Activated CD4-positive, alpha-beta T cell treated with anti-CD3 and anti-CD28 coated beads for 36 hours (primary cell): ENCODE measurements around the gene YIF1A. TPM values are rescaled to one million over a fixed set of nuclear protein-coding genes. Genes with fewer than 3 reads are reported as not detected.

ENCODE experiments used
- ATAC-seq: fragments of 200-7000 bp; cut with Tn5 transposase; one replicate; pipeline ENCODE4 v1.10.0; 2021; ENCODE audit warnings: mild to moderate bottlenecking, moderate library complexity
- CTCF ChIA-PET: fragments of 350-600 bp; sonication (Branson Sonifier 250); formaldehyde crosslinking; loops from one replicate; lab custom pipeline; 2021; ENCODE audit warnings: antibody characterized with exemption; lab: Charles Lee
- POLR2A ChIA-PET: fragments of 350-600 bp; sonication (Branson Sonifier 250); formaldehyde crosslinking; loops from one replicate; lab custom pipeline; 2021; ENCODE audit warnings: antibody characterized with exemption, inconsistent platforms; lab: Charles Lee
- DNase-seq: peaks from one replicate; pipeline ENCODE4 v3.0.0-alpha.2; 2020
- H3K27ac Mint-ChIP-seq: one replicate; pipeline ENCODE4 v1.8.0; 2021; ENCODE audit warnings: mixed read lengths
- H3K27me3 Mint-ChIP-seq: one replicate; pipeline ENCODE4 v1.8.0; 2021; ENCODE audit warnings: mixed read lengths
- H3K36me3 Mint-ChIP-seq: one replicate; pipeline ENCODE4 v1.8.0; 2021; ENCODE audit warnings: low read depth, mixed read lengths
- H3K4me1 Mint-ChIP-seq: one replicate; pipeline ENCODE4 v1.8.0; 2021; ENCODE audit warnings: mixed read lengths
- H3K4me3 Mint-ChIP-seq: one replicate; pipeline ENCODE4 v1.8.0; 2021; ENCODE audit warnings: mild to moderate bottlenecking, moderate library complexity, mixed read lengths
- H3K9me3 Mint-ChIP-seq: one replicate; pipeline ENCODE4 v1.8.0; 2021; ENCODE audit warnings: low read depth, mixed read lengths
- intact Hi-C, 2 experiments: fragments of 100-400 bp; cut with DNase I in 1 of 2; cut with micrococcal nuclease in 1 of 2; formaldehyde crosslinking; loops; one replicate each; pipeline versions ENCODE4 v1.14.2 to v1.15.1; 2022 to 2024; cut with DNase I, micrococcal nuclease
- total RNA-seq, 2 experiments: library from RNA; stranded (reverse); gene quantifications; one replicate each; pipeline ENCODE4 v1.2.3, GENCODE V29; 2021

YIF1A gene
- total RNA-seq, 2 experiments from 2014 or later, result 47.5 to 49.8 TPM

DNA sequence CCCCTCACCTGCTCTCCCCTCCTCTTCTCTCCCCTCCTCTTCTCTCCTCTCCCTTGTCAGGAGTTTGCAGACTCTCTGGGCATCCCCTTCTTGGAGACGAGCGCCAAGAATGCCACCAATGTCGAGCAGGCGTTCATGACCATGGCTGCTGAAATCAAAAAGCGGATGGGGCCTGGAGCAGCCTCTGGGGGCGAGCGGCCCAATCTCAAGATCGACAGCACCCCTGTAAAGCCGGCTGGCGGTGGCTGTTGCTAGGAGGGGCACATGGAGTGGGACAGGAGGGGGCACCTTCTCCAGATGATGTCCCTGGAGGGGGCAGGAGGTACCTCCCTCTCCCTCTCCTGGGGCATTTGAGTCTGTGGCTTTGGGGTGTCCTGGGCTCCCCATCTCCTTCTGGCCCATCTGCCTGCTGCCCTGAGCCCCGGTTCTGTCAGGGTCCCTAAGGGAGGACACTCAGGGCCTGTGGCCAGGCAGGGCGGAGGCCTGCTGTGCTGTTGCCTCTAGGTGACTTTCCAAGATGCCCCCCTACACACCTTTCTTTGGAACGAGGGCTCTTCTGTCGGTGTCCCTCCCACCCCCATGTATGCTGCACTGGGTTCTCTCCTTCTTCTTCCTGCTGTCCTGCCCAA, 12.8 kb downstream of the YIF1A start:
- no peaks in the 10 kb centered on the region for H3K9me3 Mint-ChIP-seq
- peaks cover 29% of the 10 kb centered on the region for H3K36me3 Mint-ChIP-seq
- ATAC-seq (no peak), DNase-seq (no peak)
- no peak overlapping the region for H3K27ac Mint-ChIP-seq
- no peaks in the 10 kb centered on the region for H3K27me3 Mint-ChIP-seq
- peaks cover 9% of the 10 kb centered on the region for H3K4me1 Mint-ChIP-seq
- ChIA-PET POLR2A (no interaction called here), CTCF (no interaction called here)
- intact Hi-C loops, result no loop called here
- no peak overlapping the region for H3K4me3 Mint-ChIP-seq

DNA sequence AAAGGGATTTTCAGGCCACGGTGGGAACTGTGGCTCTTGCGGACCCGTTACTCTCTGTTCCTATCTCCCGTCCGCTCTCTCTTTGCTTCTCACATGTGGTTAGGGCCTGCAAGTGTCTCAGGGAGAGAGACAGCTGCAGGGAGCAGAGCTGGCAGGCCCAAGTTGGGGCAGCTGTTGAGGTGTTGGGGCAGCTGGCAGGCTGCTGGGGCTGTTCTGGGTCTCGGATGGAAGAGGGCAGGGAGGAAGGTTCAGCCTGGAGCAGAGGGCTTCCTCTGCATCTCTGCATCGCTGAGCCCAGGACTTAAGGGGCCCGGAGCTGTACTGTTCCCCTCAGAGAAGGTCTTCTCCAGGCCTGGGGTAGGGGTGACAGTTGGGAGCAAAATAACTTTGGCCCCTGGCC, 13.5 kb downstream of the YIF1A start:
- Mint-ChIP-seq H3K9me3 (no peaks in the 10 kb centered on the region), H3K36me3 (peaks cover 33% of the 10 kb centered on the region), H3K27ac (no peak overlapping the region), H3K27me3 (no peaks in the 10 kb centered on the region), H3K4me3 (no peak overlapping the region), H3K4me1 (peaks cover 14% of the 10 kb centered on the region)
- DNase-seq (no peak), ATAC-seq (no peak)
- intact Hi-C loops, result no loop called here
- CTCF ChIA-PET, result no interaction called here
- POLR2A ChIA-PET, result interaction anchor here (0.6 kb wide), 1 partner anchor 14 kb away, joined by 3 read pairs; the partner anchor contains the start of gene YIF1A

DNA sequence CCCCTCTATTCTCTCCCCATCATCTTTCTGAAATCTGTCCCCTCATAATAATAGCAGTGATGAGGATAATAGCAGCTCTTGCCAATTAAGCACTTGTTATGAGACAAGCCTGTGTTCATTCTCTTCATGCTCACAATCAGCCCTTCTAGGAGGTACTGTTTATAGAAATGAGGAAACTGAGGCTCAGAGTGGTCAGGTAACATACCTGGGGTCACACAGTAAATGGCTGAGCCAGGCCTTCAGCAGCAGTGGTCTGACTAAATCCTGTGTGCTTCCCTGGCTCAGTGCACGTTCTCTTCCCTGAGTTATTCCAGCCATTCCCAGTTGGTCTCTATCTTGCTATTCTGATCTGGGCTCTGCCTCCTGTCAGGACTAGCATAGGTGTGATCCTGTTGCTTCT, 14.7 kb downstream of the YIF1A start:
- Mint-ChIP-seq H3K27ac (no peak overlapping the region), H3K27me3 (no peaks in the 10 kb centered on the region), H3K4me3 (no peak overlapping the region), H3K9me3 (no peaks in the 10 kb centered on the region), H3K4me1 (peaks cover 23% of the 10 kb centered on the region), H3K36me3 (peaks cover 37% of the 10 kb centered on the region)
- DNase-seq (no peak), ATAC-seq (no peak)
- intact Hi-C loops, result no loop called here
- ChIA-PET POLR2A (interaction anchor here (0.9 kb wide), 1 partner anchor 166 kb away, joined by 4 read pairs; no protein-coding TSS in a partner anchor), CTCF (no interaction called here)

DNA sequence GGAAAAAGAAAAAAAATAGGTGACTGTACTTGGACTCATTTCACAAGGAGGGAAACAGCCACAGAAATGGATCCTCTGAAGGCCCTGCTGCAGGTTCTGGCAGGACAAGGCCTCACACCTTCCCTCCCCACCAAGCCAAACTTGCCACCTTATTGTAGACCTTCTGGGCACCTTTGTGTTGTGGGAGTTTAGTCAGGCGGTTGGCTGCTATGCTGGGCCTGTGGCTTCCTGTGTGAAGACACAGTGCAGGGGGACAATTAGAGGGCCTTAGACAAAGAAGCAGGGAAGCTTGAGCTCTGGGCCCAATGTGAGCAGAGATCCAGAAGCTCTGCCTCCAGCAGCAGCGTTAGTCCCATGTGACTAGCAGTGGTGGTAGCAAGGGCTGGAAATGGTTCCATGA, 16.3 kb downstream of the YIF1A start:
- no peak overlapping the region for H3K4me3 Mint-ChIP-seq
- ChIA-PET CTCF (interaction anchor here (0.7 to 1.6 kb wide), 3 partner anchors 9 to 1178 kb away, joined by 3 to 9 read pairs (median 3); no protein-coding TSS in a partner anchor), POLR2A (interaction anchor here (1.2 kb wide), 1 partner anchor 10 kb away, joined by 3 read pairs; no protein-coding TSS in a partner anchor)
- H3K9me3 Mint-ChIP-seq, result no peaks in the 10 kb centered on the region
- no peak overlapping the region for H3K27ac Mint-ChIP-seq
- ATAC-seq (no peak), DNase-seq (no peak)
- no peaks in the 10 kb centered on the region for H3K27me3 Mint-ChIP-seq
- intact Hi-C loops, result no loop called here
- peaks cover 38% of the 10 kb centered on the region for H3K36me3 Mint-ChIP-seq
- H3K4me1 Mint-ChIP-seq, result peaks cover 22% of the 10 kb centered on the region

DNA sequence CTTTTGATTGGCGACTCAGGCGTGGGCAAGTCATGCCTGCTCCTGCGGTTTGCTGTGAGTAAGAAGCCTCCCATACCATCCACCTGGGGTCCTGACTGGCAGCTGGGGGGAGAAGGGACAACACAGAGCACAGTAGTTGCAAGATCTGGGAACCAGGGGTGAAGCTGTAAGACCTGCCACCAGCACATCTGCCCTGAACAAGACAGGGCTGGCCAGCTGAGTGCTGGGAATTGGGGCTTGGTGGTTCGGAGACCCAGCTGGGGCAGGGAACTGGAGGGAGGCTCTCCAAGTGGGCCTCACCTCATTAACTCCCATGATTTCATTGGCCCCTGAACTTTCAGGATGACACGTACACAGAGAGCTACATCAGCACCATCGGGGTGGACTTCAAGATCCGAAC, 17.1 kb downstream of the YIF1A start:
- Mint-ChIP-seq H3K27ac (peak overlapping the region; percentile 25), H3K4me1 (peaks cover 27% of the 10 kb centered on the region), H3K4me3 (no peak overlapping the region), H3K36me3 (peaks cover 41% of the 10 kb centered on the region), H3K27me3 (no peaks in the 10 kb centered on the region), H3K9me3 (no peaks in the 10 kb centered on the region)
- POLR2A ChIA-PET, result interaction anchor here (0.6 to 0.7 kb wide), 2 partner anchors 66 to 92 kb away, joined by 3 to 4 read pairs; no protein-coding TSS in a partner anchor
- CTCF ChIA-PET, result interaction anchor here (1.3 to 1.6 kb wide), 2 partner anchors 9 to 40 kb away, joined by 4 to 9 read pairs; no protein-coding TSS in a partner anchor
- ATAC-seq, result no peak
- no peak for DNase-seq
- intact Hi-C loops, result no loop called here

DNA sequence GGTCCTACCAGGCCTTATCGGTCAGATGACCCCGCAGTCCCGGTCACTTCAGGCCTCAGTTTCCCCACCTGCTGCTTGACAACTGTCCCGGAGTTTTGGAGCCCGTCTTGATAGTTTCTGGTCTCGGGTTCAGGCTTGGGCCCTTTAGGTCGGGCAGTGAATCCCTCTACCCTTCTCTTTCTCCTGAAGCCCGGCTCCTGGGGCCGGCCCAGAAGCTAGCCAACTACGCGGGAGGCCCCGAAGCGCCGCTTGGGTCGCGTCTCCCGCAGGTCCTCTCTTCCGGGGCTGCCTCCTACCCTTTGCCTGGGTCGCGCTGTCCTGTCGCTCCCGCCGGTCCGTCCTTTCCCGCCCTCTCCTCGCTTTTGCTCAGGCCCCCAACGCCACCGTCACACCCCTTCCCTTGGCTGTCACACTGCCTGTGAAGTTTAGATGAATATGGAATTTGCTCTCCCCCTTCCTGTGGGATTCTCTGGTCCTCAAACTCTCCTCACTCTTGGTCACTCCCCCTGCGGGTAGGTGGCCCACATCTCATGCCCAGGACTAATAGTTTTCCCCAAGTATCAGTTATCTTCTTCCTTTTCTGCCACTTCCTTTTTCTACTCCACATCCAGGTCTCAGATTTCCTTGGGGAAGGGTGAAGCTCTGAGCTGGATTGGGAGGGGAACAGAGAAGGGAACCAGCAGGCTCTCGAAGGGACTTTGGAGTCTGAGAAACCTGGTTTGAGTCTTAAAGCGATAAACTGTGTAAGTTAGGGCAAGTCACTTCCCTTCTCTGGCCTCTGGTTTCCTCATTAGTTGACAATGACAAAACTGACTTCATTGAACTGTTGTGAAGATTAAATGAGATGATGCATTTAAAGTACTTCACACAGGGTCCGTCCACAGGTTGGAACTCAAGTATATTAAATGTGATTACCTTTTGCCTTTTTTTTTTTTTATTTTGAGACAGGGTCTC, 19.7 kb downstream of the YIF1A start:
- Mint-ChIP-seq H3K9me3 (no peaks in the 10 kb centered on the region), H3K27me3 (no peaks in the 10 kb centered on the region), H3K4me3 (peak overlapping the region; percentile 100), H3K27ac (peak overlapping the region; percentile 97), H3K4me1 (peaks cover 28% of the 10 kb centered on the region), H3K36me3 (peaks cover 45% of the 10 kb centered on the region)
- CTCF ChIA-PET, result interaction anchor here (1.7 to 4.2 kb wide), 2 partner anchors 12 to 217 kb away, joined by 4 to 26 read pairs; partner anchors contain the start of gene SF3B2
- ATAC-seq (no peak), DNase-seq (peak; percentile 35)
- intact Hi-C loops, result loop anchor here (1.0 to 5.0 kb wide), 18 partner anchors 9 to 1492 kb away; partner anchors contain the start of genes SF3B2 (in 2 of the 2), YIF1A (in 2 of the 2), BANF1 (in 1 of the 2) and CCDC85B (in 1 of the 2)
- POLR2A ChIA-PET, result interaction anchor here (0.7 kb wide), 1 partner anchor 1221 kb away, joined by 4 read pairs; no protein-coding TSS in a partner anchor

DNA sequence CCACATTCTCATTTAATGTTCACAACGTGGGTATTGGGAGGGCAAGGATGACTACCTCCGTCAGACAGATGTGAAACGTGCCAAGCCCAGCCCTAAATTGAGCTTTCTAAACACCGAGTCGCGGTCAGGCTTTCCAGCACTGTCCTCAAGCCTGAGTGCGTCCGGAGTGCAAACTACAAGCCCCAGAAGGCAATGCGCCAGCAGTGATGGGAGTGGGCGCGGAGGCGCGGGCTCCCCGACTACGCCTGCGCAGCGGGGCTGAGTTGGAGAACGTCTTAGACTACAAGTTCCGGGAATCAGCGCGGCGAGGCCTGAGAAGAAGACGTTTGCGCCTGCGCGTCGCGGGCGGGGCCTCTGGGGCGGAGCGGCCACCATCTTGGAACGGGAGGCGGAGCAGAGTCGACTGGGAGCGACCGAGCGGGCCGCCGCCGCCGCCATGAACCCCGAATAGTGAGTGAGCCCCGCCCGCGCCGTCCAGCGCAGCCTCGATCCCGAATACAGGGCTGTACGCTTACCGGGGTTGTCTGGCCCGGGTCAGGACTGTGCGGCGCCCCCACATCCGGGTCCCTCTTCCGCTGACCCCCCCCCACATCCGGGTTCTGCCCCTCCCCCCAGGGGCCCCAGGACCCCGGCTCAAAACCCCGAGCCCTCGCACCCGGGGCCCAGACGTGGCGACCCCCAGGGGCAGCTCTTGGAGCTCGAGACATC, 20.5 kb downstream of the YIF1A start, which contains the start of gene RAB1B:
RAB1B (plus strand) TSS at position 396 of the 708 bp plus-strand sequence; CDS start at position 437, 41 bp downstream.
- ChIA-PET POLR2A (interaction anchor here (0.6 to 1.6 kb wide), 2 partner anchors 21 to 32 kb away, joined by 3 to 5 read pairs; partner anchors contain the start of gene YIF1A), CTCF (interaction anchor here (0.6 to 4.2 kb wide), 6 partner anchors 13 to 384 kb away, joined by 3 to 26 read pairs (median 4); partner anchors contain the start of gene SF3B2)
- peak within 1 kb of the TSS; percentile 100 for H3K4me3 Mint-ChIP-seq
- no peaks in the 10 kb centered on the region for H3K9me3 Mint-ChIP-seq
- peaks cover 28% of the 10 kb centered on the region for H3K4me1 Mint-ChIP-seq
- peak; percentile 88 for ATAC-seq
- H3K36me3 Mint-ChIP-seq, result peaks cover 43% of the 10 kb centered on the region
- intact Hi-C loops, result loop anchor here (1.0 to 5.0 kb wide), 18 partner anchors 10 to 1491 kb away; partner anchors contain the start of genes SF3B2 (in 2 of the 2), YIF1A (in 2 of the 2), BANF1 (in 1 of the 2) and CCDC85B (in 1 of the 2)
- peak within 1 kb of the TSS; percentile 97 for H3K27ac Mint-ChIP-seq
- DNase-seq, result peak; percentile 100
- H3K27me3 Mint-ChIP-seq, result no peaks in the 10 kb centered on the region

DNA sequence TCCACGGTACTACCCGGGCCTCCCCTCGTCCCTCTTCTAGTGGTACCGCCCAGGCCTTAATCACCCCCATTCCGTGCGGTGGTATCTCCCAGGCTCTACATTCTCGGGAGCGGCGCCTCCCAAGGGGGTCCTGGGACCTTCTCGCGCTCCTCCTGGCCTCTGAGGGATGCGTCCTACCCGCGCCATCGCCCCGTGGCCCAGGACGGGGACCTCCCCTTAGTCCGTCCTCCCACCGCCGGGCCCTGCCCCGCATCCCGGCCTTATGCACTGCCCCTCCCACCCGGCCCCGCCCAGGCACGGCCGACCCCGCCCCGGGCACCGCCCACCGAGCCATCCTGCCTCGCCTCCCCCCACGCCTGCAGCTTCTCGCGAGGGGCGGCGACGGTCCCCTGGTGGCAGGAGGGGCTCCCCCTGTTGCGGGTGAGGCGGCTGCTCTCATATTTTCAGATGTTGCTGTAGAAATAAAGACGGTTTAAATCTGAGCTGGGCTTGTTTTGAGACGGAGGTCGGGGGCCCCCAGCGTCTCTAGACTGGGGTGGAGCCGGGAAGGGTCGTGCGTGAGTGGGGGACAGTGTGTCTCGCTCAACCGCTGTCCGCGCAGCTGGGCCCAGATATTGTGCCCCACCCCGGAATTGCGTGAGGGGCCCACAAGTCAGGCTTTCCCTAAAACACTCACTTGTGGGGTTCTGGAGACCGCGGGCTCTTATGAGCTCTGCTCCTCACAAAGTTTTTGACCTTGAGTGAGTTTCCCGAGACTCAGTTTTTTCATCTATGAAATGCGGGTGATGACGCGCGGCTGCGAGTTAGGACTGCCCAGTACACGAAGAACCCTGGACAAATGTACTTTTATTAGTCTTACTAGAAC, 21.3 kb downstream of the YIF1A start:
- DNase-seq, result peak; percentile 96
- intact Hi-C loops, result loop anchor here (1.0 to 5.0 kb wide), 21 partner anchors 11 to 1490 kb away; partner anchors contain the start of genes SF3B2 (in 2 of the 2), YIF1A (in 2 of the 2), BANF1 (in 1 of the 2) and BRMS1 (in 1 of the 2)
- Mint-ChIP-seq H3K27me3 (no peaks in the 10 kb centered on the region), H3K4me3 (peak overlapping the region; percentile 100), H3K4me1 (peaks cover 28% of the 10 kb centered on the region), H3K27ac (peak overlapping the region; percentile 97), H3K9me3 (no peaks in the 10 kb centered on the region), H3K36me3 (peaks cover 41% of the 10 kb centered on the region)
- ChIA-PET CTCF (interaction anchor here (0.6 to 4.2 kb wide), 8 partner anchors 14 to 383 kb away, joined by 3 to 26 read pairs (median 4); partner anchors contain the start of gene SF3B2), POLR2A (interaction anchor here (0.6 to 1.6 kb wide), 4 partner anchors 15 to 770 kb away, joined by 3 to 5 read pairs (median 3); partner anchors contain the start of gene YIF1A)
- ATAC-seq, result peak; percentile 61

DNA sequence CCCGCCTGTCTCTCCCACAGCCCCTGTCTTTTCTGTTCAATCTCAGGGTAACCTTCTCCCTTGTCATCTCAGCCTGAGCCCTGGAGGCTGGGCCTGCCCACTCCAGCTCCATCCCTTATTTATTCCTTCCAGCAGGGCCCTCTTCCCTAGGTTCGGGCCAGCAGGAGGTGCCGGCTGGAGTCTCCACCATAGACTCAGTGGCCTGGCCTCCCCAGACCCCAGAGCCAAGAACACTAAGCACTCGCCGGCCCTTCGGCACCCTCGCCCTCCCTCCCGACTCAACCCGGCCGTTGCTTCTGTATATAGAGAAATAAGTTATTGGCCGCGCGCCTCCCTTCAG, 21.9 kb downstream of the YIF1A start:
- Mint-ChIP-seq H3K36me3 (peaks cover 39% of the 10 kb centered on the region), H3K27ac (peak overlapping the region; percentile 60), H3K9me3 (no peaks in the 10 kb centered on the region)

More for the DNA sequence above, 21.9 kb downstream of the YIF1A start:
- ChIA-PET CTCF (interaction anchor here (1.6 to 4.2 kb wide), 3 partner anchors 14 to 214 kb away, joined by 4 to 26 read pairs (median 10); partner anchors contain the start of gene SF3B2), POLR2A (interaction anchor here (0.6 to 1.6 kb wide), 4 partner anchors 16 to 769 kb away, joined by 3 to 5 read pairs (median 3); partner anchors contain the start of gene YIF1A)
- intact Hi-C loops, result loop anchor here (1.0 to 5.0 kb wide), 10 partner anchors 45 to 1490 kb away; partner anchors contain the start of genes BRMS1 (in 1 of the 2), C11orf68 (in 1 of the 2), CCDC85B (in 1 of the 2) and CFL1 (in 1 of the 2)
- no peak for ATAC-seq
- DNase-seq, result no peak
- Mint-ChIP-seq H3K27me3 (no peaks in the 10 kb centered on the region), H3K4me3 (peak overlapping the region; percentile 100), H3K4me1 (peaks cover 28% of the 10 kb centered on the region)
